Activated T-helper 1 cell treated with Interleukin-2 at 50 U/mL for 16 hours (primary cell): ENCODE data around the gene CENPX.

ENCODE experiments used
- DNase-seq: peaks from one replicate; pipeline ENCODE4 v3.0.0-alpha.2; 2020; ENCODE audit warnings: low read depth

CENPX gene

GRCh38 chr17:81980707-81981343 is 41.9 kb downstream of the CENPX start:
- no peak for DNase-seq

GRCh38 chr17:81980122-81980521 is 42.6 kb downstream of the CENPX start:
- no peak for DNase-seq

GRCh38 chr17:81978524-81979298 is 44.0 kb downstream of the CENPX start:
- no peak for DNase-seq

- DNase-seq, result peak; percentile 89
Measured at GRCh38 chr17:81977211-81977808, 45.4 kb downstream of the CENPX start, which contains the start of gene ASPSCR1. Gene ASPSCR1, plus strand, starts transcription at chr17:81977629. Its CDS starts 18 bp downstream, at chr17:81977647.

DNA sequence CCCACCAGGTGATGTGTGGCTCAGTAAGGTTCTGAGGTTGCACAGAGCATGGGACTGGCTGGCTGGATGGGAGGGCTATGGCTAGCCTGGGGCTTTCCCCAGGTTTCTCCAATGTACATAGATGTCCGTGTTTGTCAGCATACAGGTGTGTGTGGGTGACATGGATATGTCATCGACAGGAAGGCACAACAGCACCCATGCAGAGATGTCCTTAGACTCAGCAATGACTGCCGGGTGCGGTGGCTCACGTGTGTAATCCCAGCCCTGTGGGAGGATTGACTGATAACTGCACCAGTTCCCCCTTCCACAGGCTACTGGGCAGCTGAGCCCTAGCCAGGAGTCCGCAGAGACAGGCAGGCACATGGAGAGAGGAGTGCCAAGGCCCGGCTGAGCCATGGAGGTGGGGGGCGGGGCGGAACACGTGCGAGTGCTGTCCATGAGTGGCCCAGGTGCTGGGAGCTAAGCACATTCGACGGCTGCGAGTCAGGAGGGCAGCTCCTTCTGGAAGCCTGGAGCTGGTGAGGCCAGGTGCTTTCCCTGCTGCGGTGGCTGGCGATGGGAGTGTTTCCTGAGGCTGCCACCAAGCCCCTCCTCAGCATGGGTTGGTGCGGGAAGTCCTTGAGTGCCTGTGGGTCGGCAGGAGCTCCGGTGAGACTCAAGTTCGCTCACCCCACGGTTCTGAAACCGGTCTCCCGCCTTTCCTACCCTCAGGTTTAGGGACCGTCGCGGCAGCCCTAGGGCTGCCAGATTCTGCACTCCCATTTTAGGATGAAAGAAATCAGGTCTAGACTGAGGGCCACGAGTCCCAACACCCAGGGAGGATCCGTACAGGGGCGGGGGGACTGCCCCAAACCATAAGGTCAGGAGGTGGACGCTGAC is 46.1 kb downstream of the CENPX start:
- no peak for DNase-seq

DNA sequence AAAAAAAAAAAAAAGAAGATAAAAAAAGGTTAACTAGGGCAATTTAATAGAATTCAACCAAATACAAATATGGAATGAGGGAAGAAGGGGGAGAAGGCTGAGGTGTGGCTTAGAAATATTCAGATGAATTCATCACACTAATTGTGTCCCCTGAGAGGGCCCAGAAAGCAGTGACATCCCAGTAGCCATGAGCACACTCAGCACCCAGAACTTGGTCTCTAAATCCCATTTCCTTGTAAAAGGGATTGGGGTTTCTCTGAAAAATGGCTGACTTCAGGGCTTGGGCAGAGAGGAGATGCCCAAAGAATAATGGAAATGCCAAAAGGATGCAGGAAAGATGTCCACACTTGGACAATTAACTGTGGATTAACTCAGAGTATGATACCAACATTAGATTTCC is 49.2 kb downstream of the CENPX start:
- DNase-seq, result no peak

DNA sequence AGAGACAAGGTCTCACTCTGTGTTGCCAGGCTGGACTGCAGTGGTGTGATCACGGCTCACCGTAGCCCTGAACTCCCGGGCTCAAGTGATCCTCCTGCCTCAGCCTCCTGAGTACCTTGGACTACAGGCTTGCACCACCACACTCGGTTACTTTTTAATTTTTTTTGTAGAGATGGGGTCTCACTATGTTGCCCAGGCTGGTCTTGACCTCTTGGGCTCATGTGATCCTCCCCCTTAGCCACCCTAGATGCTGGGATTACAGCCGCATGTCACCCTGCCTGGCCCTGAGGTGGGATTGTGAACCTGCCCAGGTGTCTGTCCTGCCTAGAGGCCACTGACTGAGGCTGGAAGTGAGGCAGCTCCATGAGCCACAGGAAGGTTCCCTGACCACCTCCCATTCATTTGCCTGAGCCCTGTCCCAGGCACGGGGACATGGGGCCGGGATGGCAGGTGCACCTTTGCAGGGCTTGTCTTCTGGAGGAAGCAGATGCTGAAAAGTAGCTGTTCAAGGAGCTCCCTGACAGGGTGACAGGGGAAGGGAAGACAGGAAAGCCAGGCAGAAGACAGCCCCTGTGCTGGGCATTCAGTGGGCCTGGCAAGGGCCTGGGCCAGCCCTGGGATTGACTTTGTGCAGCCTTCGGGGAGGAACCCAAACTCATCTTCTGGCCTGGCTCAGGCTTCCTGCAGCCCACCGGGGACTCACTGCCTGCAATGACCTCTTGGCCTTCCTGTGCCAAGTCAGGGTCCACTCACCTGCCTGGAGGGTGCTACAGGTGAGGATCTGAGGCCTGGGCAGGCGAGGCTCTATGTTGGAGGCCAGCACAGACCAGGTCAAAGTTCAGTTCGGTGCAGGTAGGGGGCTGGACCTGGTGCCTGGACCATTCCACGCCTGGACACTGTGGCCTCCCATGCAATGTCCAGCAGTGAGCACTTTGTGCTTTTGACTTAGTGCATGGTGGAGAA is 53.5 kb downstream of the CENPX start:
- no peak for DNase-seq
